BE2C (cell line): ENCODE results near the gene CTDSP2.

Source experiments
- DNase-seq: peaks from one replicate; pipeline ENCODE4 v3.0.0-alpha.2; 2020
- H3K27me3 ChIP-seq: fragments of 250-450 bp; sonication (Bioruptor Pico); 2 replicates; pipeline ENCODE4 v1.5.1; 2020; ENCODE audit warnings: mild to moderate bottlenecking
- H3K36me3 ChIP-seq: fragments of 250-450 bp; sonication (Bioruptor Pico); 2 replicates; pipeline ENCODE4 v1.5.1; 2020; ENCODE audit warnings: mild to moderate bottlenecking
- H3K4me1 ChIP-seq: fragments of 250-450 bp; sonication (Bioruptor Pico); 2 replicates; pipeline ENCODE4 v1.5.1; 2020
- H3K4me3 ChIP-seq: 2 replicates; pipeline ENCODE4 v1.5.1; 2011; ENCODE audit warnings: low read depth, low read length
- H3K9me3 ChIP-seq: fragments of 250-450 bp; sonication (Bioruptor Pico); 2 replicates; pipeline ENCODE4 v1.5.1; 2020
- TF ChIP-seq, protein P1 (sequence below): IDR thresholded peaks from 2 replicates; pipeline ENCODE4 v1.5.1; 2012; ENCODE audit warnings: mild to moderate bottlenecking, low read depth, low read length

Gene CTDSP2

DNA sequence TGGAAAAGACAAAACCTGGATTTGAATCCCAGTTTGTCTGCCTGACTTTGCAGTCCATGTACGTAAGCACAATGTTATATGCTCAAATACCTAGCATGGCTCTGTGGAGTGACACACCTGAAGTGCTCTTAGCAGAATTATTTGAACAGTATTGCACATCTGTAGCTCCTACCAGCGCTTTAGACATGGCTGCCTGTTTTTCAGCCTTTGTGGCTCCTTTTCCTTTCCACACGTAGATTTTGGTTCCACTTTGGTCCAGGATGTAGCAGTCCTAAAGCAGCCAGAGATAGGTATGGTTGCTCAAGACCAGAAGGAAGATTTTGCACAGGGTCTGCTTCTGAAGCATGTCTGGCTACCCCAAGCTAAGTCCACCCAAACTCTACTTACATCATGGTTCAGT lies 37.1 kb downstream of the CTDSP2 start:
- Histone ChIP-seq H3K4me1 (no peaks in the 10 kb centered on the region), H3K4me3 (no peak overlapping the region), H3K36me3 (no peaks in the 10 kb centered on the region), H3K9me3 (no peaks in the 10 kb centered on the region), H3K27me3 (no peaks in the 10 kb centered on the region)
- no peak for DNase-seq
- TF ChIP-seq, protein P1, sequence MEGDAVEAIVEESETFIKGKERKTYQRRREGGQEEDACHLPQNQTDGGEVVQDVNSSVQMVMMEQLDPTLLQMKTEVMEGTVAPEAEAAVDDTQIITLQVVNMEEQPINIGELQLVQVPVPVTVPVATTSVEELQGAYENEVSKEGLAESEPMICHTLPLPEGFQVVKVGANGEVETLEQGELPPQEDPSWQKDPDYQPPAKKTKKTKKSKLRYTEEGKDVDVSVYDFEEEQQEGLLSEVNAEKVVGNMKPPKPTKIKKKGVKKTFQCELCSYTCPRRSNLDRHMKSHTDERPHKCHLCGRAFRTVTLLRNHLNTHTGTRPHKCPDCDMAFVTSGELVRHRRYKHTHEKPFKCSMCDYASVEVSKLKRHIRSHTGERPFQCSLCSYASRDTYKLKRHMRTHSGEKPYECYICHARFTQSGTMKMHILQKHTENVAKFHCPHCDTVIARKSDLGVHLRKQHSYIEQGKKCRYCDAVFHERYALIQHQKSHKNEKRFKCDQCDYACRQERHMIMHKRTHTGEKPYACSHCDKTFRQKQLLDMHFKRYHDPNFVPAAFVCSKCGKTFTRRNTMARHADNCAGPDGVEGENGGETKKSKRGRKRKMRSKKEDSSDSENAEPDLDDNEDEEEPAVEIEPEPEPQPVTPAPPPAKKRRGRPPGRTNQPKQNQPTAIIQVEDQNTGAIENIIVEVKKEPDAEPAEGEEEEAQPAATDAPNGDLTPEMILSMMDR: no peak

DNA sequence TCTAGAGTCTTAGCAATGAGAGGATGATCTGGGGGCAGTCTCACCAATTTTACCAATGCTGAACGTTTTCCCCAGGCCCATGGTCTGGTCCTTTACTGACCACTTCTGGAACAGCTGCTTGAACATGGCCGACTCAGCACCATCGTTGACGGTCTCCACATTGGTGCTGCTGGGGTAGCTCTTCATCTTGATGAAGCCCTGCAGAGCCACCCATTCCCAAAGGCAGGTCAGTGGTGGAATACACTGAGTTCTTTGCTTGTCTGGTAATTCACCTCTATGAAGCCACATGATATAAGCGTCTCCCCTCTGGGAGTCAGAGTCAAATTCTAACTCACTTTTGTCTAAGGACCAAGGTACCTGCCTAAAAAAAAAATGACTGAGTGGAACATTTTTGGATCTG lies 38.2 kb downstream of the CTDSP2 start:
- no peaks in the 10 kb centered on the region for H3K4me1 ChIP-seq
- no peaks in the 10 kb centered on the region for H3K9me3 ChIP-seq
- no peaks in the 10 kb centered on the region for H3K36me3 ChIP-seq
- TF ChIP-seq, protein P1: no peak
- H3K4me3 ChIP-seq: no peak overlapping the region
- H3K27me3 ChIP-seq: no peaks in the 10 kb centered on the region
- DNase-seq: no peak

DNA sequence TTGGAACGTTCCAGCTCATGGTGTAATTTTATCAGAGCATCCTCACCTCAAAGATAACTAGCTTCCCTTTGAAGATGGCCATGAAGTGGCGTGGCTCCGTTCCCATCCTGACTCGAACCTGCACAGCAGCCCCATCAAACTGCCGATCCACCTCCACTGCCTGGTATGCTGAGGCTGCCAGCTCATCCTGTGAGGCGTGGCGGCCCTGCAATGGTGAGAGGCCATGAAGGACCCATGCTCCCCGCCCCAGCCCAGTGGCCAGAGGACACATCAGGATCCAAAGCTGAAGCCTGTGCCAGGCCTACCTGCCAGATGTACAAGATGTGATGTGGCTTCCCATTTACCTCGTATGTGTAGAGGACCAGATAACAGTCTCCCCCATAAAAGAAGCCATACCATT lies 39.2 kb downstream of the CTDSP2 start:
- no peaks in the 10 kb centered on the region for H3K9me3 ChIP-seq

DNA sequence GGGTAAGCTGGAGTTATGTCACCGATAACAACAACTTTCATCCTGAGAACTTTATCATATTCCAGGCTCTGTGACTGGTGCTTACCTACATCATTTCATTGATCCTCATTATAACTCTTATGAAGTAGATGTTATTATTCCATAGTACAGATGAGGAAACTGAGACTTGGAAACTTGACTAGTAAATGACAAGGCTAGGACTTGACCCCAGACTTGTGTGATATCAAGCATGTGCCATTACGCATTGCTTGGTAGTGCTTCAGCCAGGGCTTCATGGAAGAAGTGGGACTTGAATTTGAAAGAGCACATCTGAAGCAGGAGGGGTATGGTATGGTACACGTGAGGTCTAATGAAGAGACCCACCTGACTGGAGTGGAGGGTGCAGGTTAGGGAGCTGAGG lies 39.9 kb downstream of the CTDSP2 start:
- Histone ChIP-seq H3K9me3 (no peaks in the 10 kb centered on the region), H3K4me1 (no peaks in the 10 kb centered on the region), H3K36me3 (no peaks in the 10 kb centered on the region; the same call in 1 of the 2 replicates), H3K27me3 (no peaks in the 10 kb centered on the region), H3K4me3 (no peak overlapping the region)
- no peak for DNase-seq
- TF ChIP-seq, protein P1: no peak

More for the DNA sequence above, 39.2 kb downstream of the CTDSP2 start:
- no peak overlapping the region for H3K4me3 ChIP-seq
- H3K4me1 ChIP-seq: no peaks in the 10 kb centered on the region
- H3K36me3 ChIP-seq: no peaks in the 10 kb centered on the region; the same call in 1 of the 2 replicates
- H3K27me3 ChIP-seq: no peaks in the 10 kb centered on the region
- TF ChIP-seq, protein P1: no peak
- no peak for DNase-seq

DNA sequence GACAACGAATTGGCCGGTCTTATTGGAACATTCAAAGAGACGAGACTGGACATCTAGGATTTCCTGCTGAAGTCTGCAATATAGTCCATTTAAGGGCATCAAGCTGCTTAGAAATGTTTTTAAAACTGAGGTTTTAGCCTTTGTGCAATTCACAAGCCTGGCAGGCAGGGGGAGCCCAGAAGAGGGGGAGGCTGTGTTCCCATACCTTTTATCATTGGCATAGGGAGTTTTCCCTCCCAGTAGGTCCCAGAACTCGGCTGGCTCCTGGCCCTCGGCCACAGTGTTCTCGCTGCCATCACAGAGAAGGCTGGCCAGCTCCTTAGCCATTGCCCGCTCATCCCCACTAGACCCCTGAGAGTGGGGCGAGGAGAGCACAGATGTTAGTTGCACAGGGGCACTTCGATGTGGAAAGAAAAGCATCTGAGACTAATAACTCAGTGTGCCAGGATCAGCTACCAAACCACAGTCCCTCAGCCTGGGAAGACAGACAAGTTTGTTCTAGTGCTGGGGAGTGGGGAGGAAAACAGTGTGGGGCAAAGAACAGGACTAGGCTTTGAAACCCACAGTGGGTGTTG lies 43.1 kb downstream of the CTDSP2 start:
- no peaks in the 10 kb centered on the region for H3K4me1 ChIP-seq
- no peaks in the 10 kb centered on the region; the same call in 1 of the 2 replicates for H3K36me3 ChIP-seq
- TF ChIP-seq, protein P1: peak; percentile 89
- H3K4me3 ChIP-seq: no peak overlapping the region
- DNase-seq: peak; percentile 66
- H3K9me3 ChIP-seq: no peaks in the 10 kb centered on the region
- no peaks in the 10 kb centered on the region for H3K27me3 ChIP-seq

DNA sequence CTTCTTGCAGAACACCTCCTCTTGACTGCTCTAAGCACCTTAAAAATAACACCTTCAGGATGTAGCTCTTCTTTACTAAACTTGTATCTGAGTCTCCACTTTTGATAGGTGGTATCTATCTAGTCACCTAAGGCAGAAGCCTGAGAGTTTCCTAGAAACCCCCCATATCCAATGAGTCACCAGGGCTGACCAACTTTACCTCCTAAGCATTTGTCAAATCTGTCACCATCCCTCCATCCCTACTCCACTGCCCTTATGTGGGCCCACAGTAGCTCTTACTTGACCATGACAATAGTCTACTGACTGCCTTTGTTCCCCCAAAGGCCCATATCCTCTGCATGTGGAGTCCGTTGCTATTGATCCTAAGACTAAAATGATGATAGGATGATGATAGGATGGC lies 43.9 kb downstream of the CTDSP2 start:
- Histone ChIP-seq H3K4me1 (no peaks in the 10 kb centered on the region), H3K4me3 (no peak overlapping the region), H3K36me3 (no peaks in the 10 kb centered on the region; the same call in 1 of the 2 replicates), H3K9me3 (no peaks in the 10 kb centered on the region), H3K27me3 (no peaks in the 10 kb centered on the region)
- no peak for DNase-seq
- TF ChIP-seq, protein P1: no peak
